ENCODE measurements around the gene VSTM4. TPM values are rescaled to one million over a fixed set of nuclear protein-coding genes. Genes with fewer than 3 reads are reported as not detected.

The VSTM4 gene
- total RNA-seq, 1 experiment from 2014 or later: 0.07 TPM

- H3K4me2 ChIP-seq (ENCODE audit: low read length): no peak overlapping the region
- H3K9ac ChIP-seq (ENCODE audit: low read length): no peak overlapping the region
- H2AFZ ChIP-seq (ENCODE audit: low read depth, low read length, poor library complexity, severe bottlenecking): no peak overlapping the region
- peaks cover 85% of the 10 kb centered on the region for H3K27me3 ChIP-seq (ENCODE audit: insufficient read depth, low read length)
- no TSS peak for BruUV-seq (replicated peaks)
- H3K79me2 ChIP-seq (ENCODE audit: insufficient read depth, low read length): no peaks in the 10 kb centered on the region
- no peaks in the 10 kb centered on the region for H3K4me1 ChIP-seq (ENCODE audit: control insufficient read depth in 1 of 2, insufficient read depth in 2 of 2, low read length in 2 of 2)
- H3K27ac ChIP-seq (ENCODE audit: low read depth, low read length): no peak overlapping the region
- no peak for DNase-seq (ENCODE audit: low read depth, low spot score)
- no peak overlapping the region for H3K4me3 ChIP-seq (replicated peaks in 1 of 2; ENCODE audit: low read depth in 1 of 2, low read length in 2 of 2)
- TF ChIP-seq CEBPB (IDR thresholded peaks at IDR 0.05; ENCODE audit: low read depth): no peak
- no peak for TF ChIP-seq EZH2phosphoT487 (IDR thresholded peaks at IDR 0.05; ENCODE audit: borderline replicate concordance)
- TF ChIP-seq REST (IDR thresholded peaks at IDR 0.05; ENCODE audit: low read depth): no peak
- TF ChIP-seq EZH2 (IDR thresholded peaks at IDR 0.05): no peak
- TF ChIP-seq, protein P1, sequence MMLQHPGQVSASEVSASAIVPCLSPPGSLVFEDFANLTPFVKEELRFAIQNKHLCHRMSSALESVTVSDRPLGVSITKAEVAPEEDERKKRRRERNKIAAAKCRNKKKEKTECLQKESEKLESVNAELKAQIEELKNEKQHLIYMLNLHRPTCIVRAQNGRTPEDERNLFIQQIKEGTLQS (IDR thresholded peaks at IDR 0.05): no peak
- no peaks in the 10 kb centered on the region for H3K9me3 ChIP-seq (ENCODE audit: control insufficient read depth in 1 of 2, insufficient read depth in 1 of 2, low read depth in 1 of 2, low read length in 2 of 2)
- ChIA-PET RAD21 (ENCODE audit: low non-redundant PET in 1 of 2, low total read pairs in 2 of 2, uncharacterized antibody in 2 of 2, unreplicated experiment in 2 of 2) (no interaction called here), POLR2A (no interaction called here), CTCF (interaction anchor here (2.4 kb wide), 1 partner anchor 10 kb away, joined by 6 read pairs; no protein-coding TSS in a partner anchor)
- no peaks in the 10 kb centered on the region for H3K36me3 ChIP-seq (ENCODE audit: control insufficient read depth in 1 of 2, insufficient read depth in 2 of 2, low read length in 2 of 2)
- no peaks in the 10 kb centered on the region for H3K9me2 ChIP-seq (ENCODE audit: insufficient read depth)
- no peaks in the 10 kb centered on the region; the same call in 1 of the 2 replicates for H4K20me1 ChIP-seq (ENCODE audit: insufficient read depth)
- ATAC-seq: no peak
- intact Hi-C loops (cut with micrococcal nuclease): no loop called here
Observed at GRCh38 chr10:49154641-49155040, 39.3 kb upstream of the VSTM4 start.

- CTCF ChIA-PET: interaction anchor here (2.4 kb wide), 1 partner anchor 10 kb away, joined by 6 read pairs; no protein-coding TSS in a partner anchor
- ATAC-seq: no peak
- TF ChIP-seq, protein P2, sequence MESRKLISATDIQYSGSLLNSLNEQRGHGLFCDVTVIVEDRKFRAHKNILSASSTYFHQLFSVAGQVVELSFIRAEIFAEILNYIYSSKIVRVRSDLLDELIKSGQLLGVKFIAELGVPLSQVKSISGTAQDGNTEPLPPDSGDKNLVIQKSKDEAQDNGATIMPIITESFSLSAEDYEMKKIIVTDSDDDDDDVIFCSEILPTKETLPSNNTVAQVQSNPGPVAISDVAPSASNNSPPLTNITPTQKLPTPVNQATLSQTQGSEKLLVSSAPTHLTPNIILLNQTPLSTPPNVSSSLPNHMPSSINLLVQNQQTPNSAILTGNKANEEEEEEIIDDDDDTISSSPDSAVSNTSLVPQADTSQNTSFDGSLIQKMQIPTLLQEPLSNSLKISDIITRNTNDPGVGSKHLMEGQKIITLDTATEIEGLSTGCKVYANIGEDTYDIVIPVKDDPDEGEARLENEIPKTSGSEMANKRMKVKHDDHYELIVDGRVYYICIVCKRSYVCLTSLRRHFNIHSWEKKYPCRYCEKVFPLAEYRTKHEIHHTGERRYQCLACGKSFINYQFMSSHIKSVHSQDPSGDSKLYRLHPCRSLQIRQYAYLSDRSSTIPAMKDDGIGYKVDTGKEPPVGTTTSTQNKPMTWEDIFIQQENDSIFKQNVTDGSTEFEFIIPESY (IDR thresholded peaks at IDR 0.05; ENCODE audit: extremely low read depth, insufficient replicate concordance, low read length): no peak
- TF ChIP-seq CBX3 (IDR thresholded peaks at IDR 0.05; ENCODE audit: low read depth): no peak
- TF ChIP-seq MAX (IDR thresholded peaks at IDR 0.05): no peak
- TF ChIP-seq ZNF274 (IDR thresholded peaks at IDR 0.05; ENCODE audit: low read depth, low read length): no peak
- TF ChIP-seq ZFX (IDR thresholded peaks at IDR 0.05): no peak
- no peak for TF ChIP-seq POLR2AphosphoS5 (IDR thresholded peaks at IDR 0.05; ENCODE audit: low read depth, low read length)
Observed at GRCh38 chr10:49153971-49154370, 38.6 kb upstream of the VSTM4 start.

More at GRCh38 chr10:49153971-49154370, 38.6 kb upstream of the VSTM4 start:
- H3K27me3 ChIP-seq (ENCODE audit: insufficient read depth, low read length): peaks cover 86% of the 10 kb centered on the region
- ChIA-PET RAD21 (ENCODE audit: low non-redundant PET in 1 of 2, low total read pairs in 2 of 2, uncharacterized antibody in 2 of 2, unreplicated experiment in 2 of 2) (no interaction called here), POLR2A (no interaction called here)
- H3K27ac ChIP-seq (ENCODE audit: low read depth, low read length): no peak overlapping the region
- H3K36me3 ChIP-seq (ENCODE audit: control insufficient read depth in 1 of 2, insufficient read depth in 2 of 2, low read length in 2 of 2): no peaks in the 10 kb centered on the region
- no peaks in the 10 kb centered on the region; the same call in 1 of the 2 replicates for H4K20me1 ChIP-seq (ENCODE audit: insufficient read depth)
- H3K79me2 ChIP-seq (ENCODE audit: insufficient read depth, low read length): no peaks in the 10 kb centered on the region
- no peak overlapping the region for H3K4me2 ChIP-seq (ENCODE audit: low read length)
- H3K4me1 ChIP-seq (ENCODE audit: control insufficient read depth in 1 of 2, insufficient read depth in 2 of 2, low read length in 2 of 2): no peaks in the 10 kb centered on the region
- no peak overlapping the region for H3K4me3 ChIP-seq (replicated peaks in 1 of 2; ENCODE audit: low read depth in 1 of 2, low read length in 2 of 2)
- no peaks in the 10 kb centered on the region for H3K9me3 ChIP-seq (ENCODE audit: control insufficient read depth in 1 of 2, insufficient read depth in 1 of 2, low read depth in 1 of 2, low read length in 2 of 2)
- H2AFZ ChIP-seq (ENCODE audit: low read depth, low read length, poor library complexity, severe bottlenecking): no peak overlapping the region
- H3K9me2 ChIP-seq (ENCODE audit: insufficient read depth): no peaks in the 10 kb centered on the region
- DNase-seq (ENCODE audit: low read depth, low spot score): no peak
- H3K9ac ChIP-seq (ENCODE audit: low read length): no peak overlapping the region
- BruUV-seq (replicated peaks): no TSS peak
- intact Hi-C loops (cut with micrococcal nuclease): no loop called here
